HG03520 (cell line): Measurements from ENCODE around the gene ELOVL6.
"Not testable (repeated sequence)": the region's sequence is repeated elsewhere in the genome, so short reads cannot be mapped to it uniquely, and the experiment has no call there.

Experiments used
- ATAC-seq: cut with Tn5 transposase; IDR thresholded peaks from one replicate; pipeline ENCODE4 v1.9.1; 2021; ENCODE audit warnings: mild to moderate bottlenecking, moderate library complexity; ENCODE audit not compliant: unreplicated experiment

ELOVL6 gene

DNA sequence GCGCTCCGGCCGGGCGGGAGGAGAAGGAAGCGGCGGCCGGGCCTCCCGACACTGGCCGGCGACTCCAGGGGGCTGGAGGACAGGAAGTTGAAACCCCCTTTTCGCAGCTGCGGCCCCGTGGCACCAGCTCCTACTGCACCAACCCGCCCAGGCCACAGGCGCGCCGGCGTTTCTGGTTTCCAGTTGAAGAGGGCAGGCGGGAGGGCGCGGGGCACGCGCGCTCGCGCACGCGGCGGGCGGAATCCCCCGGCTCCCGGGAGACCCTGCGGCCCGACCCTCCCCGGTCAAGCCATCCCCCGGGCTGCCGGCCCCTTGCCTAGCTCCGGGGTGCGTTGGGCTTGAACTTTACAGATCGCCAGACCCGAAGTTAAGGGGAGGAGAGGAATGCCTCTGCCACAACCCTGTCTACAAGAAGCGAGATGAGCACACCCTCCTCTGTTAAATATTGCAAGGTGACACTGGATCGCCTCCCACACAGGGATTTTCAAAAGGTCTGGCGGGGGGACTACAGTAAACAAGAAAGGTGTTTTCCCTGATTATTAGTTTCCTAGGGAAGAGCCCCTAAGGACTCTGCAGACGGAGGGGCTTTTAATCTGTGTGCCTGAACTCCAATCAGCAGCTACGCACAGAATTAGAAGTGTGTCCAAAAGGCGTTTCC is 1.4 kb downstream of the ELOVL6 start:
- peak; percentile 23 for ATAC-seq

DNA sequence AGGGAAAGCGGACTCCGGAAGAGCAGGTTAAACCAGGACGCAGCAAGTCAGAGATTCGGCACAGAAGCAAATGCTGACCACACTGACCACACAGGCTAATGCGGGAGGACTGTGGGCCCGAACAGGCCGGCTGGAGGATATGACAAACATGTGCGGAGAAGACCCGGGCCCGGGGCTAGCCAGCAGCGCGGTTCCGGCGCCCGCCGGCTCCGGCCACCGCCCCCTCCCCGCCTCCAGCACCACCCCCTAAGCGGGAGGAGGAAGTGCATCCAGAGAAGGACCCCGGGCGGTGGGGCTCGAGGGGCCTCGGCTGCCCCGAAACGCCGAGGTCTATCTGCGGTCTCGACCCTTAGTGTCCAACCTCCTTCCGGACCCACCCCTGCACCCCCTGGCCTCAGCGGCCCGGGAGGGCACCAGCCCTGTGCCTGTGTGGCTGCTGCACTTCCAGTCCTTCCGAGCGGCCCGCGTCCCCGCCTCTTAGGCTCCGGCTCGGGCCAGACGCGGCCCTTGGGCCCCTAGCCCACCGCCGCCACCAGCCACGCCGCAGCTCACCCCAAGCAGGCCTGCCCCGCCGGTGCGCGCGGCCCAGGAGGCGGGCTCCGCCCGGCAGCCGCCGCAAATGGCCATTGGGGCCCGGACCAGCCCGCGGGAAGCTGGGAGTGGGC is 2.1 kb downstream of the ELOVL6 start:
- ATAC-seq, result peak; percentile 18

DNA sequence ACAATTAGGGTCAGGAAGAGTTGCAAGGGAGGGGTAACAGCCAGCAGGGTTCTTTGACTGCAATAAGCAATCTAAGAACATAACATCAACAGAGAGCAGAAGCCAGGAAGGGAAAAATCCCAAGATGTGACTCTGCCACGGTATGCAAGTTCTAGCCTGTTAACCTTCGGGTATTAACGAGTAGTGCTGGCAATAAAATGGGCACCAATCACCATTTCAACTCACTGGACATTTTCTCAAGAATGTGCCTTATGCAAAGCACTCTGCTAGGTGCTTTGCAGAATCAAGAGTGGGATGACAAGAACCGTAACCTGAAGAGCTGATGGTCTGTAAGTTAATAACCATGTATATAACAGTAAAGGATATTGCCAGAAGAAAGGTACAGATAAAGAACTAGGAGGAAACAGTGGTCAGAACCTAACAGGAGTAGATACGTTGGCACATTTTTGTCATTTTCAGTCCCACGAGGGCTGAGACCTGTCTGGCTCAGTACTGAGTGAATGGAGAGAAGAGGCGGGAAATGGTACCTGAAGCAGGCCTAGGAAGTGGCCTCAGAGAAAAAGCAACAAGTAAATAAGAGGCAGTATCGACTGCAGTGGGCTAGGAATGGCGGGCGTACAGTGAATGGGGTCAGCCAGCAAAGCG is 2.7 kb downstream of the ELOVL6 start:
- ATAC-seq, result no peak

DNA sequence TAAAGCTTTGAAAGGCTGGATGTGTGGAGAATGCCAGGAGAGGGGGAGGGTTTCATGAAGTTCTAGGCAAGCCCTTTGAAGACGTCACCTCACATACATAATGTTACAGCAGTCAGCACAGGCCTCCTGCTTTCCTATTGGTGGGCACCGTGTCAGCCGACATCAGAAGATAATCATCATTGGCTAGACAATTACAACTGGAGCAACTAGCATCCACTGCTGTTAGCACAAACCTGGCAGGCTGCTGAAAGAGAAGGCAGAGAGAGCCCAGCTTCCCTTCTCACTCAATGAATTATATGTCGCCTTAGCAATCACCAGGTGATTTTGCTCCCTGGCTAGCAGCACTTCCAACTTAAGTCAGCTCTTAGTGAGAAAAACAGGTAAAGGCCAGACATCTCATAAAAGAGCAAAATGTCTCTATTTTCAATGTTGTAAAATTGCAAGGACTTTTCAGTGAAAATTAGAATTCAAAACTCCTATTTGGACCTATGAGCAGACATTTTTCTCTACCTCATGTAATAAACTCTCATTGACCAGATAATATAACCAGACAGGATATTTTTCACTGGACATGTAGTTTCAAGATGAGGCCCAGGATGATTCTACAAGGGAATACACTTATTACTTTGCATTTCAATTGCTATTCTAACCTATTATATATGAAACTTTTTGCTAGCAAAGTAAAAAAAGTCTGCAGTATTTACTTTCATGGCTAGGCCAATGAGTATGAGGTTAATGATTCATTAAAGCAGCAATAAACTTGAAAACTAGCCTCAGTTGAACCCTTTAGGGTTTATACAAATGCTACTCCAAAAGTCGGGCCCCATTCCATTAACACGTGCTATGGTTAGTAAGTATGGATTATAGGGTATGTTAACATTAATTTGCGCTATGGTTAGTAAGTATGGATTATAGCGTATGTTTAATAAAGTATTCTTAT is 4.3 kb downstream of the ELOVL6 start:
- ATAC-seq, result peak; percentile 87

DNA sequence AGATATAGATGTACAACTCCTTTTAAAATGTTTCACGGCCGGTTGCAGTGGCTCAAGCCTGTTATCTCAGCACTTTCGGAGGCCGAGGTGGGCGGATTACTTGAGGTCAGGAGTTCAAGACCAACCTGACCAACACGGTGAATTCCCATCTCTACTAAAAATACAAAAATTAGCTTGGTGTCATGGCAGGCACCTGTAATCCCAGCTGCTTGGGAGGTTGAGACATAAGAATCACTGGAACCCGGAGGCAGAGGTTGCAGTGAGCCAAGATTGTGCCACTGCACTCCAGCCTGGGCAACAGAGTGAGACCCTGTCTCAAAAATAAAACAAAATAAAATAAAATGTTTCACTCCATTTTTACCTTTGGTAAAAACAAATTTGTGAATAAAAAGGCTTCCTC is 5.1 kb downstream of the ELOVL6 start:
- ATAC-seq, result not testable (repeated sequence)

DNA sequence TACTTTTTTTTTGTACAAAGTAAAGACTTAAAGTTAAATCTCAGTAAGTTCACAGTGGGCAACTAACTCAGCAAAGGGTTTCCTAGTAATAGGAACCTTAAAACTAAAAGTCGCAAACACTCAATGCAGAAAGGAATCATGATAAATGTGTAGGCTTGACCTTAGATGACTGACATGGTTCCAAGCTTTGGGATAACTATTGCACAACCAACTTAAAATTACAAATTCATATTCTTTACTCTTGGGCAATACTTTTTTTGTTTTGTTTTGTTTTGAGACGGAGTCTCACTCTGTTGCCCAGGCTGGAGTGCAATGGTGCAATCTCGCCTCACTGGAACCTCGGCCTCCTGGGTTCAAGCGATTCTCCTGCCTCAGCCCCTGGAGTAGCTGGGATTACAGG is 8.2 kb downstream of the ELOVL6 start:
- ATAC-seq, result no peak

DNA sequence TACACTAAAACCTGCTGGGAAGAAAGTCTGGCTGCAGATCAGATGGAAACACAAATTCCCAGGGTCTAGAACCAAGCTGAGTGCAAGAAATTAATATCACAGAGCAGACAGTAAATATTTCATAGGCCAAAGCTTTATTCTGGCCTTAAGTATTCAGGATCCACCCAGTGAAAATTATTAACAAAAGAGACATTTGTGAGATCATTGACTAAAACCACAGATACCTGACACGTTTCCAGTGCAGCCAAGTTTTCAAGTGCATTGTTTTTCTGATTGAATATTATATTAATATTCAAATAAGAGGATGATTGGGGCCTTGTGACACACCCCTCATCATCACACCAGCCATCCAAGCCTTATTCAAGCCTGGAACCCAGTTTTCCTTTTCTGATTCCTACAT is 10.3 kb downstream of the ELOVL6 start:
- no peak for ATAC-seq

DNA sequence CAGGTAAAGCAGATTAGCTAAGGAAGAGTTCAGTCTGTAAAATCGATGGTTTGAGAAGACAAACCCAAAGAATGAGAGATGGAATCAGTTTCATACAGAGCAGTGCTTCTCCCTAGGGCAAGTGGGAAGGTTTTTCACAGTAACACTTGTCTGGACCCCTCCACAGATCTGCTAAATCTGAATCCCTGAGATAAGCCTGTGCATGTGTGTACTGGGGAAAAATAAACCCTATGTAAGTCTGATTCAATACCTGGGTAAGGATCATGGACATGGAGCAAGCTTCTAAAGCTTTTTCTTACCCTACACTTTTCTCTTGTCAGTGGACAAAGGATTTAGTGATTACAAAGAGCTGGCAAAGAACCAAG is 13.6 kb downstream of the ELOVL6 start:
- ATAC-seq, result no peak

DNA sequence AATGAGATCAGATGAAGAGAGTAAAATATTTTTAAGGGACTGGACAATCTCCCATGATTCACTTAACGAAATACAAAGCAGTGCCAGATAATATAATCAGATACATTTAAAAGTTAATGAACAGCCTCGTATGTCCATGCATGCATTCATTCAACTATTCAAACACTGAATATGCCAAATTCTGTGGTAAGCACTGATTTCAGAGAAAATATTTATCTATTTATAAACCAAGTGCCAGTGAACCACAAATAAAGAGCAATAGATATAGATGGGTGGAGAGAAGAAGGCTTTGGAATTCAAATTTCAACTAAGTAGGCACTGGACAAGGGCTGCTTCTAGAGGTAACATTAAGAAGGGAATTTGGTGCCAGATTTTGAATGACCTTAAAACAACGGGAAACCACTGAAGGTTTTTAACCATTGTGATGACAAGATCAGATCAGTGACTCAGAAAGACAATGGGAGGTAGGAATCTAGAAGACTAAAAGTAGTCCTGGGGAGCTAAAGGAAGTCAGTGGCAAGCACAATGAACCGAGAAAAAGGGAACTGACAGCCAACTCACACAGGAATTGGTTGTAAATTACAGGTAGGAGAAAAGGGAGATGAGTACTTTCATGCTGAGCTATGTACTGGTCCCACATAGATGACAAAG is 14.2 kb downstream of the ELOVL6 start:
- ATAC-seq, result no peak

DNA sequence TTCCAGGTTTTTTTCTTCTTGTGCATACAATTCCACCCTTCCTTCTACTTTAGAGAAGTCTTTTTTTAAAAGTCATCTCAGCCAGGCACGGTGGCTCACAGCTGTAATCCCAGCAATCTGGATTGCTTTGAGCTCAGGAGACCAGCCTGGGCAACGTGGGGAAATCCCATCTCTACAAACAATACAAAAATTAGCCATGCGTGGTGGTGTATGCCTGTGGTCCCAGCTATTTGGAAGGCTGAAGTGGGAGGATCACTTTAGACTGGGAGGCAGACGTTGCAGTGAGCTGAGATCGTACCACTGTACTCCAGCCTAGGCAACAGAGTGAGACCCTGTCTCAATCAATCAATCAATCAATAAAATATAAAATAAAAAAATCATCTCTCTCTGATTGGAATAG is 14.8 kb downstream of the ELOVL6 start:
- no peak for ATAC-seq

DNA sequence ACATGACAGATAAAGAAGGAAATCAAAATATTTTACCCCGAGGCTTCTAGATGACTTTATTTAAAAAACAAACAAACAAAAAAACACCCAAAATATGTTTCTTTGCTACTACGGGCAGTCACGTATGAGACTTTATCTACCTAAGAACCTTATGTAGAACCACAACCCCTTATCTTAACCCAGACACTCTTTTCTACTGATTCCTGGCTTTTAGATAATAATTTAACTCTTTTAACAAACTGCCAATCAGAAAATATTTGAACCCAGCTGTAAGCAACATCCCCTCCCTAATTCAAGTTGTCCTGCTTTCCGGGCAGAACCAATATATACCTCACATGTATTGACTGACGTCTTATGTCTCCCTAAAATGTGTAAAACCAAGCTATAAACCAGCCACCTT is 15.4 kb downstream of the ELOVL6 start:
- no peak for ATAC-seq

DNA sequence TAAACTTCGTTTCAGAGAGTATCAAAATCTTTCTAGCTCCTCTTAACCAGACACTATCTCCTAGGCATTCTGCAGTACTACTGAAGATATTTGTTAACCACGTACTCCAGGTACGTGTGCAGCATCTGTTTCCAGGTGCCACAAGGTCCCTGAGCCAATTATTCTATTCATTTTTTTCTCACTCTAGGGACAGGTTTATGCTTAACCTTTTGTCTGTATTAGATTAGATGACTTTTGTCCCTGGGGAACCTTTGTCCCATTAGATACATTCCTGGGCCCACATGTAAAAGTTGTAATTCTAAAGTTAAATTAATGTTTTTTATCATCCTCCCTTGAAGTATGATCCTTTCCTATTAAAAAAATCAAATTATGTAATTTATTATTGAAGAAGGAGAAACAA is 16.5 kb downstream of the ELOVL6 start:
- no peak for ATAC-seq

DNA sequence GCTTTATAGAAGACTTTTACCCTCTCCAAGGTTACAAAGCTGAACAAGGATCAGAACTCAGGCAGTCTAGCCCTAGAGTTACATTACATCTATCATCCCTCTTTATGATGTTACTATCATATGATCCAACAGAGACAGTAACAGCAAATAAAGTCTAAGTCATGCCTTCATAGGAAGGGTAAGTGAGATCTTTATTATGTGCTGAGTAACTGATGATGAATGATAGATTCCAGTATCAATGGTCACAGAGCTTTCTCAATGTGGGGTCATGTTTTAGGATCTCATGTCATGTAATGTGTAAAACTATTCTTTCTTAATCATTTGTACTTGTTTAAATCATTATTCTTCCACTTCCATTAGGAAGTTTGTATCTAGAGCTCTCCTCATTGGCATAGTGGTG is 22.8 kb downstream of the ELOVL6 start:
- no peak for ATAC-seq

DNA sequence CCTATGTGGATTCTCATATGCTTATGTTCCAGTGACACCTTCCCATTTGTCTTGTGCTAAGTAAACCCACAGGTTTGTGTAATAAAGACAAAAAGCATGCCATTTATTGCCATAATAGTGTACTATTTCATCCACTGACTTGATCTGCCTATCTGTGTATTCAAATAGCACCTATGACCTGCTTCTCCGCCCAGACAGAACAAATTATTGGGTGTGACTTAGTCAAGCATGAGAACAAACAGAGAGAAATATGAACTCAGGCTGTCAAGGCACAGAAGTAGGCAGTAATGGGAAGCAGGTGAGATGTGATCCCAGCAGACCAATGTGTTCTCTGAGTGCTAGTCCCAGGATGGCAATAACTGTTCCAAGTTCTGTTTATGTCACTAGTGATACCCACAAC is 25.4 kb downstream of the ELOVL6 start:
- ATAC-seq, result no peak

DNA sequence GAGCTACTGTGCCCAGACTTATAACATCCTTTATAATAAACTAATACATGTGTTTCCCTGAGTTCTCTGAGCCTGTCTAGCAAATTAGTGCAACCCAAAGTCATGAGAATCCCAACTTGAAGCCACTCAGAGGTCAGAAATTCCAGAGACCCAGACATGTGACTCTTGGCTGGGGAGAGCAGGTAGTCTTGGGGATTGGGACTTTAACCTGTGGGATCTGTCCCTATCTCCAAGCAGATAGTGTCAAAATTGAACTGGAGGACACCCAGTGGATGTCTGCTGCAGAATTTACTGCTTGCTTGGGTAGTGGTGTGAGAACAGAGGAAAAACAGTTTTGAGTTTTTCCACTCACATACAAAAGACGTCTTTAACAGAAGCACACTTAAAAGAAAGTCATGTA is 26.4 kb downstream of the ELOVL6 start:
- no peak for ATAC-seq

DNA sequence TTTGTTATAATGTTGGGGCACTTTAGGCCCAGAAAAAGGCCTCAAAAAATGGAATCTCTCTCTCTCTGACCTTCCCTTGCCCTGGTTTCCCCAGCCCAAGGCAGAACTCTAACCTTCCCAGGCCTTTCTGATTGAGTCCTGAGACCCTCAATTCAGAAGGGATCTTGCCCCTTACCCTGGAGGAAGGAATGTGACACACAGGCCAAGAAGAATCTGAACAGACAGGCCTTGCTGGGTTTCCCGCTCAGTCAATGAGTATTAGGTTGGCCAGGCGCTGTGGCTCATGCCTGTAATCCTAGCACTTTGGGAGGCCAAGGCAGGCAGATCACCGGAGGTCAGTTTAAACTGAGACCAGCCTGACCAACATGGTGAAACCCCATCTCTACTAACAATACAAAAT is 27.6 kb downstream of the ELOVL6 start:
- ATAC-seq, result no peak

DNA sequence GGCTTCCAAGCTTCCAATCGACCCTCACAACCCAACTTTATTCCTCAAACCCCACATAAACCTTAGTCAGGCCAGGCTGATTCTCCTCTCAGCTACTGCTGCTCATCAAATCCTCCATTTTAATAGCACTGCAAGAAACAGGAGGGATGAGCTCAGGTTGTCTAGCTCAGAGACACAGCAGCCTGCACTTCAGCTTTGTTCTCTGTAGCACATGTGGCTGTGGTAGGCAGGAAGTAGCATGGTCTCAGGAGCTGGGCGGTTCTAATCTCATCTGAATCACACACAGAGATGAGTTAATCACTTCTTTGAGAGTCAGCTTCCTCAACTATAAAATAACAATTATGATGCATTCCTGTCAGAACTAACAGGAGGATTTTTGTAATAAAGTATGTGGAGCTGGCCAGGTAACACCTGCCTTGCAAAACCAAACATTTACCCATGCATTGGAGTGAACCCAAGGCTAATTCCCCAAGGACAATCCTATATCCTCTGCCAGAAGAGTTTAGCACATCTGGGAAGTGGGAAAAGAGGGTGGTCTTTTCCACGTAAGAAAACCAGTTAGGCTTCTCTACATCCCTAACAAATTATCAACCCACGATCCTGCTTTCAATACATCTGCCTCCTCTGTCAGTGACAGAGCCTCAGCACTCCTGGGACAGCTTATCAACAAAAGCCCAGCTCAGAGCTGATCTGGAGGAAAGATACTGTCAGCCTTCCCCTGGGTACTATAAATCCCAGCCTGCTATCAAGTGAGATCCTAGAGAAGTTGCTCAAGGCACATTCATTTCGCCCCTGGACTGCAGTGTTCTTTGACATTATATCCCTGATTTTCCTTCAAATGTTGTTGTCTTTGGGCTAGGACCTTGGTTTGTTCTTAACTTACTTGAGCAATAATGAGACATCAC is 32.8 kb downstream of the ELOVL6 start:
- no peak for ATAC-seq

DNA sequence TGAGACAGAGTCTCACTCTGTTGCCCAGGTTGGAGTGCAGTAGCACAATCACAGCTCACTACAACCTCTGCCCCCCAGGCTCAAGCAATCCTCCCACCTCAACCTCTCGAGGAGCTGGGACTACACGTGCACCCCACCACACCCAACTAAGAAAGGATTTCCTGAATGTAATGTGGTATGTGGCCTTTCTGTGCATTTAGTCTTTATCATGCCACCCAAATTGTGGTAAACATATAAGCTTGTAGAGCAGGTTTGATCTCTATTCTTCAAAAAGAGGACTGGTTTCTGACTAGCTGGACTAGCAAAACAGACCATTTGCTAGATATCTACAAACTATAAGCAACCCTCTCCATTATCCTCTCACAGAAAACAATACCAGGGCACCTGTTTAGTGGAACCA is 33.6 kb downstream of the ELOVL6 start:
- no peak for ATAC-seq

DNA sequence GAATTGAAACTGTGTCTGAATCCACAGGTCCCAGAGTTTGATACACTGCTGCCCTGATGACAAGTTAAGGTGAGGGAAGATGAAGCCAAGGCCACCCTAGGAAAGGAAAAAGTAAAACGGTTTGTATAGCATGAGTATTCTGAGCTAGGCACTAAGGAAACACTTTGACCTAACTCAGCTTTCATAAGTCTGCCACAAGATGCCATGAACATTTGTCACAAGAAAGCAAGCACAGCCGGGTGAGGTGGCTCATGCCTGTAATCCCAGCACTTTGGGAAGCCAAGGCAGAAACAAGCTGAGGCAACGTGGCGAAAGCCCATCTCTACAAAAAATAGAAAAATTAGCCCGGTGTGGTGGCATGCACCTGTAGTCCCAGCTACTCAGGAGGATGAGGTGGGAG is 34.2 kb downstream of the ELOVL6 start:
- no peak for ATAC-seq
